H9 (cell line): ENCODE results near the gene LGALS9. TPM values are rescaled to one million over a fixed set of nuclear protein-coding genes. Genes with fewer than 3 reads are reported as not detected.
A peak's percentile ranks its signal among the peaks of the same experiment; 100 is the strongest.

Experiments
- DNase-seq: peaks from one replicate; pipeline ENCODE4 v3.0.0-alpha.2; 2017
- H2AFZ ChIP-seq: one replicate; pipeline ENCODE4 v1.6.1; 2013; ENCODE audit warnings: mild to moderate bottlenecking, low read length, control low read depth, moderate library complexity
- H2AK5ac ChIP-seq: 2 replicates; pipeline ENCODE4 v1.6.1; 2013; ENCODE audit warnings: low read length, control low read depth, mixed read lengths; ENCODE audit not compliant: insufficient read length
- H2BK120ac ChIP-seq: one replicate; pipeline ENCODE4 v1.6.1; 2013; ENCODE audit warnings: low read depth, mild to moderate bottlenecking, low read length, control low read depth, inconsistent platforms; ENCODE audit not compliant: poor library complexity, severe bottlenecking
- H2BK12ac ChIP-seq: 2 replicates; pipeline ENCODE4 v1.6.1; 2013; ENCODE audit warnings: low read length, control low read depth, mixed read lengths, low read depth; ENCODE audit not compliant: insufficient read length
- H2BK15ac ChIP-seq: 2 replicates; pipeline ENCODE4 v1.6.1; 2013; ENCODE audit warnings: low read depth, low read length, control low read depth
- H2BK20ac ChIP-seq: one replicate; pipeline ENCODE4 v1.6.1; 2013; ENCODE audit warnings: low read depth, mild to moderate bottlenecking, low read length, control low read depth, inconsistent platforms; ENCODE audit not compliant: poor library complexity, severe bottlenecking
- H2BK5ac ChIP-seq: 2 replicates; pipeline ENCODE4 v1.6.1; 2013; ENCODE audit warnings: low read length, control low read depth, mixed read lengths; ENCODE audit not compliant: insufficient read length
- H3K14ac ChIP-seq: 2 replicates; pipeline ENCODE4 v1.6.1; 2013; ENCODE audit warnings: low read length, control low read depth; ENCODE audit not compliant: insufficient read depth
- H3K18ac ChIP-seq: 2 replicates; pipeline ENCODE4 v1.6.1; 2013; ENCODE audit warnings: low read depth, mild to moderate bottlenecking, mixed read lengths, low read length, control low read depth; ENCODE audit not compliant: insufficient read length
- H3K23ac ChIP-seq: 2 replicates; pipeline ENCODE4 v1.6.1; 2013; ENCODE audit warnings: low read length, control low read depth, mixed read lengths, low read depth; ENCODE audit not compliant: insufficient read length
- H3K23me2 ChIP-seq: 2 replicates; pipeline ENCODE4 v1.6.1; 2013; ENCODE audit warnings: low read depth, mild to moderate bottlenecking, mixed read lengths, low read length, control low read depth; ENCODE audit not compliant: insufficient read length, poor library complexity, severe bottlenecking
- H3K27ac ChIP-seq: 2 replicates; pipeline ENCODE4 v1.5.1; 2013; ENCODE audit warnings: low read length, control low read depth, mixed read lengths, low read depth; ENCODE audit not compliant: insufficient read length
- H3K27me3 ChIP-seq: 2 replicates; pipeline ENCODE4 v1.6.1; 2013; ENCODE audit warnings: low read length, control low read depth, inconsistent platforms; ENCODE audit not compliant: insufficient read depth
- H3K4ac ChIP-seq: 2 replicates; pipeline ENCODE4 v1.6.1; 2013; ENCODE audit warnings: low read depth, mild to moderate bottlenecking, control low read depth, inconsistent platforms, low read length, moderate library complexity
- H3K4me1 ChIP-seq: 2 replicates; pipeline ENCODE4 v1.6.1; 2013; ENCODE audit warnings: low read length, control low read depth, inconsistent platforms; ENCODE audit not compliant: insufficient read depth
- H3K4me2 ChIP-seq: 2 replicates; pipeline ENCODE4 v1.6.1; 2013; ENCODE audit warnings: low read length, control low read depth, mixed read lengths; ENCODE audit not compliant: insufficient read length, insufficient read depth
- H3K56ac ChIP-seq: 2 replicates; pipeline ENCODE4 v1.6.1; 2013; ENCODE audit warnings: low read depth, mild to moderate bottlenecking, mixed read lengths, low read length, control low read depth; ENCODE audit not compliant: insufficient read length
- H3K79me1 ChIP-seq: 2 replicates; pipeline ENCODE4 v1.6.1; 2013; ENCODE audit warnings: low read depth, mild to moderate bottlenecking, moderate library complexity, low read length, control low read depth, inconsistent platforms; ENCODE audit not compliant: insufficient read depth, poor library complexity, severe bottlenecking
- H3K79me2 ChIP-seq: 2 replicates; pipeline ENCODE4 v1.6.1; 2013; ENCODE audit warnings: low read length, control low read depth, inconsistent platforms; ENCODE audit not compliant: insufficient read depth
- H3K9ac ChIP-seq: 2 replicates; pipeline ENCODE4 v1.6.1; 2013; ENCODE audit warnings: low read length, control low read depth, mixed read lengths; ENCODE audit not compliant: insufficient read length; ENCODE audit errors: extremely low read depth
- H3K9me3 ChIP-seq: one replicate; pipeline ENCODE4 v1.6.1; 2013; ENCODE audit warnings: low read depth, low read length, inconsistent platforms; ENCODE audit not compliant: control insufficient read depth
- H3T11ph ChIP-seq: one replicate; pipeline ENCODE4 v1.6.1; 2013; ENCODE audit warnings: mild to moderate bottlenecking, low read length, control low read depth, inconsistent platforms
- H4K20me1 ChIP-seq: one replicate; pipeline ENCODE4 v1.6.1; 2013; ENCODE audit not compliant: control insufficient read depth, insufficient read length, insufficient read depth
- H4K5ac ChIP-seq: 2 replicates; pipeline ENCODE4 v1.6.1; 2013; ENCODE audit warnings: low read depth, mild to moderate bottlenecking, mixed read lengths, low read length, control low read depth; ENCODE audit not compliant: insufficient read length
- H4K8ac ChIP-seq: replicated peaks from 2 replicates; pipeline ENCODE4 v1.6.1; 2013; ENCODE audit warnings: low read length, control low read depth, mixed read lengths, low read depth; ENCODE audit not compliant: insufficient read length
- H4K91ac ChIP-seq: 2 replicates; pipeline ENCODE4 v1.6.1; 2013; ENCODE audit warnings: low read depth, mild to moderate bottlenecking, moderate library complexity, mixed read lengths, low read length, control low read depth; ENCODE audit not compliant: insufficient read length
- H3K27ac Mint-ChIP-seq, 3 experiments: 2 replicates in 2 of 3; 3 replicates in 1 of 3; pipeline ENCODE4 v1.8.0; 2020 to 2021; ENCODE audit warnings: mixed read lengths in 3 of 3, mild to moderate bottlenecking in 1 of 3, moderate library complexity in 1 of 3
- H3K27me3 Mint-ChIP-seq: 2 replicates; pipeline ENCODE4 v1.8.0; 2021; ENCODE audit warnings: low read depth, mild to moderate bottlenecking, moderate library complexity, mixed read lengths
- H3K36me3 Mint-ChIP-seq, 3 experiments: 2 replicates in 2 of 3; 3 replicates in 1 of 3; pipeline ENCODE4 v1.8.0; 2020 to 2021; ENCODE audit warnings: low read depth in 3 of 3, mixed read lengths in 3 of 3; ENCODE audit not compliant: insufficient read depth in 1 of 3
- H3K4me1 Mint-ChIP-seq, 2 experiments: 2 replicates each; pipeline ENCODE4 v1.8.0; 2020; ENCODE audit warnings: mixed read lengths in 2 of 2
- H3K4me3 Mint-ChIP-seq, 2 experiments: 2 replicates in 1 of 2; 3 replicates in 1 of 2; pipeline ENCODE4 v1.8.0; 2020 to 2021; ENCODE audit warnings: mild to moderate bottlenecking in 2 of 2, mixed read lengths in 2 of 2, moderate library complexity in 1 of 2
- H3K9me3 Mint-ChIP-seq, 2 experiments: 2 replicates in 1 of 2; 3 replicates in 1 of 2; pipeline ENCODE4 v1.8.0; 2020; ENCODE audit warnings: mild to moderate bottlenecking in 2 of 2, mixed read lengths in 2 of 2, moderate library complexity in 1 of 2
- WGBS: extraction: QIAGEN DNeasy Blood & Tissue Kit; methylation state at CpG from one replicate; pipeline ENCODE4 v1.1.7; 2013; ENCODE audit warnings: missing lambda C conversion rate, low lambda C conversion rate, mixed read lengths; ENCODE audit not compliant: insufficient read length; ENCODE audit errors: extremely low coverage; 5-methylcytosine and 5-hydroxymethylcytosine counted together
- total RNA-seq: library from RNA; stranded (reverse); gene quantifications from 2 replicates; pipeline ENCODE4 v1.2.1, GENCODE V29; 2021
- TF ChIP-seq, protein P1 (sequence below): fragments of 200-600 bp; sonication (generic); conservative IDR thresholded peaks from 3 replicates; pipeline ENCODE4 v1.8.0; 2021; ENCODE audit warnings: antibody characterized with exemption, mild to moderate bottlenecking

LGALS9 gene
- total RNA-seq, 1 experiment from 2014 or later = 2.5 TPM

- Histone ChIP-seq H3K9me3 (no peaks in the 10 kb centered on the region), H3T11ph (no peak overlapping the region), H3K27me3 (no peaks in the 10 kb centered on the region), H3K79me1 (no peaks in the 10 kb centered on the region), H3K23me2 (no peaks in the 10 kb centered on the region), H3K27ac (no peak overlapping the region), H3K14ac (no peak overlapping the region), H4K8ac (no peak overlapping the region), H3K23ac (no peak overlapping the region), H2AK5ac (no peak overlapping the region), H4K5ac (no peak overlapping the region), H3K4ac (no peak overlapping the region), H2BK15ac (no peak overlapping the region), H2BK20ac (no peak overlapping the region), H3K18ac (no peak overlapping the region), H4K20me1 (no peaks in the 10 kb centered on the region), H3K4me1 (no peaks in the 10 kb centered on the region), H4K91ac (no peak overlapping the region), H2BK5ac (no peak overlapping the region), H3K9ac (no peak overlapping the region), H2BK12ac (no peak overlapping the region), H3K4me2 (no peak overlapping the region), H3K79me2 (no peaks in the 10 kb centered on the region), H2AFZ (no peak overlapping the region), H2BK120ac (no peak overlapping the region), H3K56ac (no peak overlapping the region)
- H3K4me3 Mint-ChIP-seq = no peak overlapping the region
- TF ChIP-seq, protein P1, sequence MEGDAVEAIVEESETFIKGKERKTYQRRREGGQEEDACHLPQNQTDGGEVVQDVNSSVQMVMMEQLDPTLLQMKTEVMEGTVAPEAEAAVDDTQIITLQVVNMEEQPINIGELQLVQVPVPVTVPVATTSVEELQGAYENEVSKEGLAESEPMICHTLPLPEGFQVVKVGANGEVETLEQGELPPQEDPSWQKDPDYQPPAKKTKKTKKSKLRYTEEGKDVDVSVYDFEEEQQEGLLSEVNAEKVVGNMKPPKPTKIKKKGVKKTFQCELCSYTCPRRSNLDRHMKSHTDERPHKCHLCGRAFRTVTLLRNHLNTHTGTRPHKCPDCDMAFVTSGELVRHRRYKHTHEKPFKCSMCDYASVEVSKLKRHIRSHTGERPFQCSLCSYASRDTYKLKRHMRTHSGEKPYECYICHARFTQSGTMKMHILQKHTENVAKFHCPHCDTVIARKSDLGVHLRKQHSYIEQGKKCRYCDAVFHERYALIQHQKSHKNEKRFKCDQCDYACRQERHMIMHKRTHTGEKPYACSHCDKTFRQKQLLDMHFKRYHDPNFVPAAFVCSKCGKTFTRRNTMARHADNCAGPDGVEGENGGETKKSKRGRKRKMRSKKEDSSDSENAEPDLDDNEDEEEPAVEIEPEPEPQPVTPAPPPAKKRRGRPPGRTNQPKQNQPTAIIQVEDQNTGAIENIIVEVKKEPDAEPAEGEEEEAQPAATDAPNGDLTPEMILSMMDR = no peak
- H3K27me3 Mint-ChIP-seq = no peaks in the 10 kb centered on the region; the same call in 1 of the 2 replicates
- no CpG with 5 or more reads among the region's 6 CpGs for WGBS
- H3K4me1 Mint-ChIP-seq = no peaks in the 10 kb centered on the region
- H3K36me3 Mint-ChIP-seq = no peaks in the 10 kb centered on the region
- no peak overlapping the region; a peak in 1 of 7 replicates for H3K27ac Mint-ChIP-seq
- no peaks in the 10 kb centered on the region for H3K9me3 Mint-ChIP-seq
- peak; percentile 25 for DNase-seq
Measured at GRCh38 chr17:27674335-27674734, 43.3 kb downstream of the LGALS9 start.
